GM10266 (cell line): ENCODE measurements around the gene CNTN1.

Experiments used
- DNase-seq: peaks from one replicate; pipeline ENCODE4 v3.0.0; 2012; ENCODE audit errors: extremely low spot score
- CTCF ChIP-seq: IDR thresholded peaks from 2 replicates; pipeline ENCODE4 v1.5.1; 2012; ENCODE audit warnings: mild to moderate bottlenecking, low read depth; ENCODE audit not compliant: control insufficient read depth, insufficient read depth; ENCODE audit errors: missing control alignments

CNTN1 gene

GRCh38 chr12:40672741-40673271 lies 19.4 kb upstream of the CNTN1 start:
- no peak for TF ChIP-seq CTCF
- no peak for DNase-seq

GRCh38 chr12:40681148-40681547 lies 11.1 kb upstream of the CNTN1 start:
- no peak for DNase-seq
- TF ChIP-seq CTCF: no peak

- DNase-seq: no peak
- TF ChIP-seq CTCF: no peak
Measured at GRCh38 chr12:40684986-40685385, 7.3 kb upstream of the CNTN1 start.

- DNase-seq: no peak
- no peak for TF ChIP-seq CTCF
Measured at GRCh38 chr12:40688085-40688725, 4.0 kb upstream of the CNTN1 start.

- no peak for DNase-seq
Measured at GRCh38 chr12:40689576-40689975, 2.7 kb upstream of the CNTN1 start.

GRCh38 chr12:40692765-40693206 lies 547 bp downstream of the CNTN1 start:
- TF ChIP-seq CTCF: no peak

More at GRCh38 chr12:40689576-40689975, 2.7 kb upstream of the CNTN1 start:
- no peak for TF ChIP-seq CTCF

GRCh38 chr12:40693207-40693821 lies 1.1 kb downstream of the CNTN1 start:
- no peak for DNase-seq
- TF ChIP-seq CTCF: no peak

More at GRCh38 chr12:40692765-40693206, 547 bp downstream of the CNTN1 start:
- DNase-seq: no peak
